NCI-H226 (cell line): ENCODE data around the gene ZG16.

Experiments used
- DNase-seq: peaks from one replicate; pipeline ENCODE4 v3.0.0-alpha.2; 2015

Gene ZG16

DNA sequence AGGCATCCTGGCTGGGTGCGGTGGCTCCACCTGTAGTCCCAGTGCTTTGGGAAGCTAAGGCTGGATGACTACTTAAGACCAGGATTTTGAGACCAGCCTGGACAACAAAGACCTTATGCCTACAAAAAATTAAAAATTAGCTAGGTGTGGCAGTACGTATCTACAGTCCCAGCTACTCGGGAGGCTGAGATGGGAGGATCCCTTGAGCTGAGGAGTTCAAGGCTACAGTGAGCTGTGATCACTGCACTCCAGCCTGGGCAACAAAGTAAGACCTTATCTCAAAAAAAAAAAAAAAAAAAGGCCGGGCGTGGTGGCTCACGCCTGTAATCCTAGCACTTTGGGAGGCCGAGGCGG is 48.3 kb downstream of the ZG16 start:
- DNase-seq, result no peak

DNA sequence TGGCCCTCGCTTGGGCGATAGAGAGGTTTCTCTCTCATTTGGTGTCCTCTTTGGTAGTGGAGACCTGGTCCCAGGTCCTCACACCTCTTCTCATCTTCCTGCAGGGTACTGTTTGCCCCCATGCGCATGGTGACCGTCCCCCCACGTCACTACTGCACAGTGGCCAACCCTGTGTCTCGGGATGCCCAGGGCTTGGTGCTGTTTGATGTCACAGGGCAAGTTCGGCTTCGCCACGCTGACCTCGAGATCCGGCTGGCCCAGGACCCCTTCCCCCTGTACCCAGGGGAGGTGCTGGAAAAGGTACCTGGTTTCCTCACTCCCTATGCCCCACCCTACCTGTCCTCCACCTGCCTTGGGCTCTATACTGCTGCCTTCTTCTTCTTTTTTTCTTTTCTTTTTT is 52.7 kb downstream of the ZG16 start:
- DNase-seq, result no peak

DNA sequence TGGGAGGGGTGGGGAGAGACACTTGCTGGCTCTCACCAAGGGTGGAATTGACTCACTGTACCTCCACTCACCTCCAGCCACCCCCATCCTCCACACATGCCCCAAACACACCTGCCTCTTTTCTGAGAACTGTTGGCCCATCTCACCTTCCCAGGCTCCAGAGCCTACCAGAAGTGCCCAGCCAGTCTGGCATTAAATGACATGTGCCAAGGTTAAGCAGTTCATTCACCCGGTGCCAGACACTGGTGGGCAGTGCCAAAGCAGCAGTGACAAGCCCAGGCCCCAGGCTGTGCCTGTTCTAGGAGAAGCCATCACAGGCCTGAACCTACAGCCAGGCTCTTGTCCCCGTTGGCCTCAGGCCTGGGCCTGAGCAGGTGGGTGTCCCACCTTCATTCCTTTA is 53.4 kb downstream of the ZG16 start:
- no peak for DNase-seq
